Skeletal muscle satellite cell (primary cell): Measurements from ENCODE around the gene ADAMTS13. TPM values are rescaled to one million over a fixed set of nuclear protein-coding genes. Genes with fewer than 3 reads are reported as not detected.
A peak's percentile ranks its signal among the peaks of the same experiment; 100 is the strongest.
"Not testable (repeated sequence)": the region's sequence is repeated elsewhere in the genome, so short reads cannot be mapped to it uniquely, and the experiment has no call there.

ENCODE experiments used
- H3K27me3 ChIP-seq: 2 replicates; pipeline ENCODE4 v1.7.0; 2013; ENCODE audit warnings: low read length; ENCODE audit not compliant: control insufficient read depth, insufficient read depth
- H3K36me3 ChIP-seq: 2 replicates; pipeline ENCODE4 v1.7.0; 2013; ENCODE audit warnings: mild to moderate bottlenecking, control low read depth, low read length; ENCODE audit not compliant: insufficient read depth
- H3K4me1 ChIP-seq: 2 replicates; pipeline ENCODE4 v1.7.0; 2013; ENCODE audit warnings: low read length; ENCODE audit not compliant: control insufficient read depth, insufficient read depth
- H3K4me2 ChIP-seq: 2 replicates; pipeline ENCODE4 v1.7.0; 2013; ENCODE audit warnings: mild to moderate bottlenecking, low read length
- H3K4me3 ChIP-seq: 2 replicates; pipeline ENCODE4 v1.7.0; 2013; ENCODE audit warnings: low read length
- H3K9ac ChIP-seq: 2 replicates; pipeline ENCODE4 v1.7.0; 2013; ENCODE audit warnings: mild to moderate bottlenecking, low read depth, low read length, moderate library complexity
- H3K9me3 ChIP-seq: replicated peaks from 2 replicates; pipeline ENCODE4 v1.7.0; 2013; ENCODE audit warnings: mild to moderate bottlenecking, control low read depth, low read length
- total RNA-seq: library from RNA; depleted of rRNA; stranded (reverse); fragments of >200 nt; gene quantifications from 2 replicates; pipeline ENCODE4 v1.2.3, GENCODE V29; 2012; rRNA removed

Gene ADAMTS13
- total RNA-seq: 1.0 and 1.3 TPM in 2 replicates

GRCh38 chr9:133421615-133422542 lies at the start of gene ADAMTS13:
TSS of gene ADAMTS13 (plus strand) at chr9:133422367. CDS start at chr9:133422444, 77 bp downstream.
- H3K27me3 ChIP-seq: no peaks in the 10 kb centered on the region
- no peak within 1 kb of the TSS for H3K9ac ChIP-seq
- H3K4me2 ChIP-seq: no peak within 1 kb of the TSS
- no peak within 1 kb of the TSS for H3K4me3 ChIP-seq
- H3K36me3 ChIP-seq: no peaks in the 10 kb centered on the region
- H3K9me3 ChIP-seq: no peaks in the 10 kb centered on the region
- H3K4me1 ChIP-seq: peaks cover 5% of the 10 kb centered on the region

GRCh38 chr9:133374612-133375115 lies 47.5 kb upstream of the ADAMTS13 start:
- peaks cover 50% of the 10 kb centered on the region for H3K4me1 ChIP-seq
- H3K36me3 ChIP-seq: peaks cover 38% of the 10 kb centered on the region
- peak overlapping the region; percentile 93 for H3K4me3 ChIP-seq
- no peaks in the 10 kb centered on the region for H3K9me3 ChIP-seq
- peak overlapping the region; percentile 96 for H3K9ac ChIP-seq
- peak overlapping the region; percentile 92 for H3K4me2 ChIP-seq
- no peaks in the 10 kb centered on the region for H3K27me3 ChIP-seq

GRCh38 chr9:133375116-133375723 lies 46.9 kb upstream of the ADAMTS13 start:
- peak overlapping the region; percentile 96 for H3K9ac ChIP-seq
- peak overlapping the region; percentile 93 for H3K4me3 ChIP-seq
- peaks cover 32% of the 10 kb centered on the region for H3K36me3 ChIP-seq
- peaks cover 45% of the 10 kb centered on the region for H3K4me1 ChIP-seq
- H3K4me2 ChIP-seq: peak overlapping the region; percentile 92
- no peaks in the 10 kb centered on the region for H3K9me3 ChIP-seq
- no peaks in the 10 kb centered on the region for H3K27me3 ChIP-seq

- H3K9ac ChIP-seq: peak within 1 kb of the TSS; percentile 96
Observed at GRCh38 chr9:133375724-133376654, 46.2 kb upstream of the ADAMTS13 start, which contains the start of the genes STKLD1 and SURF4. TSS of gene STKLD1 (plus strand) at chr9:133376366. CDS start at chr9:133376474, 108 bp downstream. TSS of gene SURF4 (minus strand) at chr9:133376060. CDS start at chr9:133375969, 91 bp downstream.

GRCh38 chr9:133377280-133377679 lies 44.9 kb upstream of the ADAMTS13 start:
- not testable (repeated sequence) for H3K27me3 ChIP-seq, H3K4me3 ChIP-seq, H3K9me3 ChIP-seq, H3K9ac ChIP-seq
- H3K4me2 ChIP-seq: peak overlapping the region; percentile 97
- H3K4me1 ChIP-seq: peaks cover 26% of the 10 kb centered on the region
- H3K36me3 ChIP-seq: peaks cover 11% of the 10 kb centered on the region

More at GRCh38 chr9:133375724-133376654, 46.2 kb upstream of the ADAMTS13 start, which contains the start of the genes STKLD1 and SURF4:
- peaks cover 24% of the 10 kb centered on the region for H3K36me3 ChIP-seq
- peak within 1 kb of the TSS; percentile 93 for H3K4me3 ChIP-seq
- peaks cover 39% of the 10 kb centered on the region for H3K4me1 ChIP-seq
- peak within 1 kb of the TSS; percentile 97 for H3K4me2 ChIP-seq
- no peaks in the 10 kb centered on the region for H3K27me3 ChIP-seq
- no peaks in the 10 kb centered on the region for H3K9me3 ChIP-seq

GRCh38 chr9:133377721-133378216 lies 44.4 kb upstream of the ADAMTS13 start:
- H3K4me1 ChIP-seq: peaks cover 23% of the 10 kb centered on the region
- H3K36me3 ChIP-seq: peaks cover 7% of the 10 kb centered on the region
- H3K9ac ChIP-seq: no peak overlapping the region
- H3K4me2 ChIP-seq: no peak overlapping the region
- H3K27me3 ChIP-seq: no peaks in the 10 kb centered on the region
- no peak overlapping the region for H3K4me3 ChIP-seq
- no peaks in the 10 kb centered on the region for H3K9me3 ChIP-seq

- Histone ChIP-seq H3K4me3 (no peak overlapping the region), H3K4me2 (no peak overlapping the region), H3K9me3 (no peaks in the 10 kb centered on the region), H3K9ac (no peak overlapping the region), H3K27me3 (no peaks in the 10 kb centered on the region), H3K36me3 (no peaks in the 10 kb centered on the region), H3K4me1 (peaks cover 23% of the 10 kb centered on the region)
Observed at GRCh38 chr9:133378408-133378962, 43.7 kb upstream of the ADAMTS13 start.

- no peaks in the 10 kb centered on the region for H3K36me3 ChIP-seq
- no peak overlapping the region for H3K4me2 ChIP-seq
- H3K9me3 ChIP-seq: no peaks in the 10 kb centered on the region
- no peak overlapping the region for H3K4me3 ChIP-seq
- no peak overlapping the region for H3K9ac ChIP-seq
- peaks cover 16% of the 10 kb centered on the region for H3K4me1 ChIP-seq
- H3K27me3 ChIP-seq: no peaks in the 10 kb centered on the region
Observed at GRCh38 chr9:133379153-133380086, 42.7 kb upstream of the ADAMTS13 start.

GRCh38 chr9:133380734-133381133 lies 41.4 kb upstream of the ADAMTS13 start:
- Histone ChIP-seq H3K9ac (no peak overlapping the region), H3K4me2 (no peak overlapping the region), H3K27me3 (no peaks in the 10 kb centered on the region), H3K4me3 (no peak overlapping the region), H3K9me3 (no peaks in the 10 kb centered on the region), H3K36me3 (no peaks in the 10 kb centered on the region), H3K4me1 (peaks cover 16% of the 10 kb centered on the region)
